Measurements from ENCODE around the gene SEC22A.

- TF ChIP-seq CTCF (IDR thresholded peaks at IDR 0.05; ENCODE audit: poor library complexity) (no peak), EZH2 (IDR thresholded peaks at IDR 0.05; ENCODE audit: borderline replicate concordance) (no peak), EZH2phosphoT487 (IDR thresholded peaks at IDR 0.05; ENCODE audit: low read depth, severe bottlenecking, unreplicated experiment) (no peak)
Observed at GRCh38 chr3:123313889-123314288, 112.1 kb downstream of the SEC22A start.

All from hepatocyte (in vitro differentiated cells).